IMR-90 (cell line): ENCODE results near the gene MEGF8. TPM values are rescaled to one million over a fixed set of nuclear protein-coding genes. Genes with fewer than 3 reads are reported as not detected.

ENCODE experiments used
- ATAC-seq: fragments of 200-7000 bp; cut with Tn5 transposase; 2 replicates; pipeline ENCODE4 v1.9.1; 2020; ENCODE audit warnings: low read depth, mild to moderate bottlenecking, moderate library complexity
- BruUV-seq: library from RNA; stranded (reverse); fragments of 400-500 nt; replicated peaks from 2 replicates; lab custom pipeline; 2021; lab: Mats Ljungman, UMichigan
- CTCF ChIA-PET: fragments of 300-600 bp; formaldehyde crosslinking; extraction: SDS; loops from one replicate; lab custom pipeline; 2021; ENCODE audit warnings: antibody characterized with exemption; lab: Yijun Ruan, JAX
- POLR2A ChIA-PET: fragments of 300-600 bp; sonication (Branson Sonifier 250); formaldehyde crosslinking; loops from one replicate; lab custom pipeline; 2022; ENCODE audit warnings: antibody characterized with exemption; ENCODE audit not compliant: unreplicated experiment; lab: Charles Lee
- DNase-seq: peaks from one replicate; pipeline ENCODE4 v3.0.0; 2013
- H2AFZ ChIP-seq: replicated peaks from 2 replicates; pipeline ENCODE3; 2013; ENCODE audit warnings: low read length, mild to moderate bottlenecking; ENCODE audit not compliant: poor library complexity
- H2AK5ac ChIP-seq: 2 replicates; pipeline ENCODE4 v1.6.1; 2013; ENCODE audit warnings: low read depth, low read length, inconsistent platforms
- H2AK9ac ChIP-seq: replicated peaks from 2 replicates; pipeline ENCODE3; 2013; ENCODE audit warnings: mild to moderate bottlenecking, low read depth, low read length, moderate library complexity; ENCODE audit not compliant: poor library complexity
- H2BK120ac ChIP-seq: 2 replicates; pipeline ENCODE4 v1.6.1; 2013; ENCODE audit warnings: low read depth, low read length, inconsistent platforms
- H2BK15ac ChIP-seq: 3 replicates; pipeline ENCODE4 v1.6.1; 2013; ENCODE audit warnings: low read depth, low read length, inconsistent platforms
- H2BK20ac ChIP-seq: 2 replicates; pipeline ENCODE4 v1.6.1; 2013; ENCODE audit warnings: low read depth, mild to moderate bottlenecking, inconsistent platforms, low read length, moderate library complexity
- H2BK5ac ChIP-seq: 2 replicates; pipeline ENCODE4 v1.6.1; 2013; ENCODE audit warnings: mild to moderate bottlenecking, low read depth, low read length, inconsistent platforms; ENCODE audit not compliant: poor library complexity, severe bottlenecking
- H3K14ac ChIP-seq: replicated peaks from 2 replicates; pipeline ENCODE4 v1.6.1; 2013; ENCODE audit warnings: low read depth, low read length, inconsistent platforms
- H3K18ac ChIP-seq: 2 replicates; pipeline ENCODE4 v1.6.1; 2013; ENCODE audit warnings: low read depth, low read length, control low read depth
- H3K23ac ChIP-seq: 2 replicates; pipeline ENCODE4 v1.6.1; 2013; ENCODE audit warnings: low read depth, low read length, inconsistent platforms
- H3K27ac ChIP-seq: 2 replicates; pipeline ENCODE4 v1.5.1; 2013; ENCODE audit warnings: mild to moderate bottlenecking, control low read depth, low read length; ENCODE audit not compliant: insufficient read depth
- H3K27me3 ChIP-seq: 2 replicates; pipeline ENCODE4 v1.6.1; 2013; ENCODE audit warnings: low read length; ENCODE audit not compliant: control insufficient read depth, insufficient read depth
- H3K36me3 ChIP-seq: 2 replicates; pipeline ENCODE4 v1.6.1; 2013; ENCODE audit warnings: low read length, mixed read lengths; ENCODE audit not compliant: control insufficient read depth, insufficient read depth
- H3K4ac ChIP-seq: 2 replicates; pipeline ENCODE4 v1.6.1; 2013; ENCODE audit warnings: low read depth, low read length, inconsistent platforms
- H3K4me1 ChIP-seq: 2 replicates; pipeline ENCODE4 v1.6.1; 2013; ENCODE audit warnings: low read length, mixed read lengths; ENCODE audit not compliant: control insufficient read depth, insufficient read depth
- H3K4me2 ChIP-seq: 2 replicates; pipeline ENCODE4 v1.6.1; 2013; ENCODE audit warnings: low read depth, mild to moderate bottlenecking, control low read depth, low read length, moderate library complexity
- H3K4me3 ChIP-seq: 2 replicates; pipeline ENCODE4 v1.5.1; 2013; ENCODE audit warnings: low read depth, mild to moderate bottlenecking, control low read depth, low read length, moderate library complexity; ENCODE audit not compliant: insufficient read depth
- H3K56ac ChIP-seq: 2 replicates; pipeline ENCODE4 v1.6.1; 2013; ENCODE audit warnings: low read length, inconsistent platforms; ENCODE audit not compliant: insufficient read depth; ENCODE audit errors: extremely low read depth
- H3K79me1 ChIP-seq, 2 experiments: 2 replicates each; pipeline ENCODE4 v1.6.1; 2013; ENCODE audit warnings: low read length in 2 of 2, inconsistent platforms in 1 of 2, low read depth in 1 of 2
- H3K9ac ChIP-seq: 2 replicates; pipeline ENCODE4 v1.6.1; 2013; ENCODE audit warnings: low read depth, low read length, control low read depth
- H3K9me1 ChIP-seq: 2 replicates; pipeline ENCODE4 v1.6.1; 2013; ENCODE audit warnings: low read length, inconsistent platforms; ENCODE audit not compliant: insufficient read depth
- H3K9me3 ChIP-seq: 2 replicates; pipeline ENCODE4 v1.6.1; 2013; ENCODE audit warnings: low read length; ENCODE audit not compliant: control insufficient read depth, insufficient read depth
- H4K20me1 ChIP-seq: 2 replicates; pipeline ENCODE4 v1.6.1; 2013; ENCODE audit warnings: low read length, inconsistent platforms; ENCODE audit not compliant: insufficient read depth
- H4K5ac ChIP-seq: 2 replicates; pipeline ENCODE4 v1.6.1; 2013; ENCODE audit warnings: mild to moderate bottlenecking, low read depth, low read length, control low read depth
- H4K8ac ChIP-seq, 2 experiments: 2 replicates each; pipeline ENCODE4 v1.6.1; 2013; ENCODE audit warnings: low read depth in 2 of 2, low read length in 2 of 2, control low read depth in 1 of 2, inconsistent platforms in 1 of 2
- H4K91ac ChIP-seq: 2 replicates; pipeline ENCODE4 v1.6.1; 2013; ENCODE audit warnings: low read depth, low read length, inconsistent platforms; ENCODE audit not compliant: insufficient read depth
- CHD1 ChIP-seq: IDR thresholded peaks from 2 replicates; pipeline ENCODE4 v1.6.1; 2012; ENCODE audit warnings: low read depth, low read length, improper control_type of control experiment
- FOS ChIP-seq: fragments of 150-350 bp; IDR thresholded peaks from 2 replicates; pipeline ENCODE4 v1.6.1; 2016; ENCODE audit warnings: low read depth, low read length
- MAFK ChIP-seq: IDR thresholded peaks from 2 replicates; pipeline ENCODE4 v1.6.1; 2012; ENCODE audit warnings: low read depth, low read length, improper control_type of control experiment
- MAZ ChIP-seq: IDR thresholded peaks from 2 replicates; pipeline ENCODE4 v1.6.1; 2012; ENCODE audit warnings: low read depth, mild to moderate bottlenecking, low read length, improper control_type of control experiment, moderate library complexity, borderline replicate concordance
- MXI1 ChIP-seq: IDR thresholded peaks from 2 replicates; pipeline ENCODE4 v1.6.1; 2012; ENCODE audit warnings: low read depth, mild to moderate bottlenecking, low read length, moderate library complexity, borderline replicate concordance
- NFE2L2 ChIP-seq: fragments of 150-350 bp; IDR thresholded peaks from 2 replicates; pipeline ENCODE4 v1.6.1; 2016; ENCODE audit warnings: low read depth, mild to moderate bottlenecking, low read length
- POLR2A ChIP-seq: IDR thresholded peaks from 2 replicates; pipeline ENCODE4 v1.6.1; 2012; ENCODE audit warnings: mild to moderate bottlenecking, low read depth, low read length
- SMC3 ChIP-seq: fragments of 150-350 bp; IDR thresholded peaks from 2 replicates; pipeline ENCODE4 v1.6.1; 2016; ENCODE audit warnings: low read depth, mild to moderate bottlenecking, antibody characterized with exemption, low read length, moderate library complexity
- WGBS, 2 experiments: methylation state at CpG; one replicate each; pipeline versions ENCODE4 v1.1.5 to v1.1.7; 2013; ENCODE audit warnings: missing lambda C conversion rate in 2 of 2; ENCODE audit not compliant: insufficient read length in 1 of 2; ENCODE audit errors: extremely low coverage in 2 of 2; 5-methylcytosine and 5-hydroxymethylcytosine counted together
- dilution Hi-C: fragments of 300-500 bp; cut with HindIII; formaldehyde crosslinking; loops from one replicate; pipeline ENCODE4 v1.14.3; 2018; ENCODE audit warnings: low sequenced_read_pairs; ENCODE audit not compliant: unreplicated experiment
- in situ Hi-C: fragments of 300-500 bp; cut with MboI; formaldehyde crosslinking; loops from 3 replicates; pipeline ENCODE4 v1.14.3; 2019; ENCODE audit warnings: low sequenced_read_pairs, inconsistent platforms, mixed read lengths
- intact Hi-C: fragments of 100-400 bp; cut with micrococcal nuclease; formaldehyde crosslinking; loops from 2 replicates; pipeline ENCODE4 v1.10.0; 2022
- polyA plus RNA-seq, 3 experiments: library from polyadenylated mRNA; depleted of rRNA; stranded (reverse); fragments of >200 nt; gene quantifications; 2 replicates each; pipeline ENCODE4 v1.2.3, GENCODE V29; 2012; ENCODE audit warnings: low replicate concordance in 1 of 3
- total RNA-seq: library from RNA; depleted of rRNA; stranded (reverse); fragments of >200 nt; gene quantifications from 2 replicates; pipeline ENCODE4 v1.2.3, GENCODE V29; 2012
- TF ChIP-seq, protein P1 (sequence below): conservative IDR thresholded peaks from 2 replicates; pipeline ENCODE4 v1.5.1; 2012; ENCODE audit warnings: mild to moderate bottlenecking, low read depth, low read length, improper control_type of control experiment

Gene MEGF8
- total and polyA plus RNA-seq, 2 of the 4 experiments (the other 2 are of a cell fraction) = 2.3 to 12.5 TPM

DNA sequence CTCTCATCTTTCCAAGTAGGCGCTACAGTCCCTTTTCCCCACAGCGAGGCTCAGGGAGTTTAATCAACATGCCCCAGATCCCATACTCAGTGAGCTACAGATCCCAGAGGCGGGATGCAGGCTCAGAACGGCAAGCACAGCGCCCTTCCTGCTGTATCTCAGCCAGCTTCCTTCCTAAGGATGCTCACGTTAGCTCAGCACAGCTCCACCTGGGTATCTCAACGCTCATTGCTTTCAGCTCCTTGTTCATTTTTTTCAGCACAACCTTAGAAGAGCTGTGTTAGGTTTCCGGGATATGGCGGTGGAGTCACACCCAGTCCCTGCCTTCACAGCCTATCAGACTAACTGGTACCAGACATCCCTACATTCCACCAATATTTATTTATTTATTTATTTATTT lies 3.1 kb upstream of the MEGF8 start:
- Histone ChIP-seq H2AFZ (no peak overlapping the region), H3K9me1 (peaks cover 2% of the 10 kb centered on the region; the same call in 1 of the 2 replicates), H2BK120ac (no peak overlapping the region), H2BK20ac (no peak overlapping the region), H3K4ac (no peak overlapping the region), H3K4me3 (no peak overlapping the region), H3K36me3 (no peaks in the 10 kb centered on the region), H3K9me3 (no peaks in the 10 kb centered on the region), H3K4me2 (no peak overlapping the region), H4K5ac (no peak overlapping the region), H3K4me1 (peaks cover 2% of the 10 kb centered on the region), H3K79me1 (peaks cover 7 to 18% of the 10 kb centered on the region in 2 experiments), H3K27me3 (peaks cover 30% of the 10 kb centered on the region), H2AK9ac (no peak overlapping the region), H2AK5ac (no peak overlapping the region), H3K14ac (no peak overlapping the region), H3K27ac (no peak overlapping the region), H2BK5ac (no peak overlapping the region), H4K8ac (no peak overlapping the region), H3K23ac (no peak overlapping the region), H2BK15ac (no peak overlapping the region), H4K91ac (no peak overlapping the region), H3K56ac (no peak overlapping the region), H3K9ac (no peak overlapping the region), H3K18ac (no peak overlapping the region), H4K20me1 (no peaks in the 10 kb centered on the region; the same call in 1 of the 2 replicates)
- ATAC-seq (no peak), DNase-seq (no peak)
- intact Hi-C loops = no loop called here
- WGBS, 2 experiments = 100% methylated on average over 2 of the region's 9 CpGs; no CpG with 5 or more reads in 1 of the 2 experiments
- dilution Hi-C loops = no loop called here
- POLR2A ChIA-PET = no interaction called here
- no TSS peak for BruUV-seq
- in situ Hi-C loops = loop anchor here (10.0 kb wide), 1 partner anchor 188 kb away; the partner anchor contains the start of gene POU2F2
- no peak for TF ChIP-seq SMC3
- no peak for TF ChIP-seq NFE2L2
- TF ChIP-seq, protein P1, sequence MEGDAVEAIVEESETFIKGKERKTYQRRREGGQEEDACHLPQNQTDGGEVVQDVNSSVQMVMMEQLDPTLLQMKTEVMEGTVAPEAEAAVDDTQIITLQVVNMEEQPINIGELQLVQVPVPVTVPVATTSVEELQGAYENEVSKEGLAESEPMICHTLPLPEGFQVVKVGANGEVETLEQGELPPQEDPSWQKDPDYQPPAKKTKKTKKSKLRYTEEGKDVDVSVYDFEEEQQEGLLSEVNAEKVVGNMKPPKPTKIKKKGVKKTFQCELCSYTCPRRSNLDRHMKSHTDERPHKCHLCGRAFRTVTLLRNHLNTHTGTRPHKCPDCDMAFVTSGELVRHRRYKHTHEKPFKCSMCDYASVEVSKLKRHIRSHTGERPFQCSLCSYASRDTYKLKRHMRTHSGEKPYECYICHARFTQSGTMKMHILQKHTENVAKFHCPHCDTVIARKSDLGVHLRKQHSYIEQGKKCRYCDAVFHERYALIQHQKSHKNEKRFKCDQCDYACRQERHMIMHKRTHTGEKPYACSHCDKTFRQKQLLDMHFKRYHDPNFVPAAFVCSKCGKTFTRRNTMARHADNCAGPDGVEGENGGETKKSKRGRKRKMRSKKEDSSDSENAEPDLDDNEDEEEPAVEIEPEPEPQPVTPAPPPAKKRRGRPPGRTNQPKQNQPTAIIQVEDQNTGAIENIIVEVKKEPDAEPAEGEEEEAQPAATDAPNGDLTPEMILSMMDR = no peak
- no peak for TF ChIP-seq POLR2A
- TF ChIP-seq FOS = no peak
- no peak for TF ChIP-seq MXI1
- TF ChIP-seq CHD1 = no peak
- TF ChIP-seq MAZ = no peak
- TF ChIP-seq MAFK = no peak
- CTCF ChIA-PET = no interaction called here
